GM19043 (cell line): Measurements from ENCODE around the gene AGBL1.

ENCODE experiments used
- ATAC-seq: cut with Tn5 transposase; IDR thresholded peaks from one replicate; pipeline ENCODE4 v1.9.1; 2021; ENCODE audit warnings: low read depth; ENCODE audit not compliant: unreplicated experiment

Gene AGBL1

GRCh38 chr15:86558686-86559085, 479.0 kb downstream of the AGBL1 start:
- no peak for ATAC-seq

- ATAC-seq = no peak
These were observed 488.7 kb downstream of the AGBL1 start for GRCh38 chr15:86568378-86568777.

- ATAC-seq = no peak
These were observed 491.1 kb downstream of the AGBL1 start for GRCh38 chr15:86570738-86571137.

- no peak for ATAC-seq
These were observed 492.2 kb downstream of the AGBL1 start for GRCh38 chr15:86571873-86572272.

GRCh38 chr15:86572368-86572841, 492.7 kb downstream of the AGBL1 start:
- ATAC-seq = no peak

- no peak for ATAC-seq
These were observed 493.8 kb downstream of the AGBL1 start for GRCh38 chr15:86573476-86573875.

- no peak for ATAC-seq
These were observed 508.7 kb downstream of the AGBL1 start for GRCh38 chr15:86588413-86588812.

- no peak for ATAC-seq
These were observed 510.8 kb downstream of the AGBL1 start for GRCh38 chr15:86590461-86590860.

- ATAC-seq = no peak
These were observed 511.5 kb downstream of the AGBL1 start for GRCh38 chr15:86591158-86591557.

- ATAC-seq = no peak
These were observed 512.5 kb downstream of the AGBL1 start for GRCh38 chr15:86591994-86592735.

GRCh38 chr15:86595741-86596140, 516.1 kb downstream of the AGBL1 start:
- ATAC-seq = no peak

- no peak for ATAC-seq
These were observed 523.8 kb downstream of the AGBL1 start for GRCh38 chr15:86603466-86603865.

GRCh38 chr15:86608461-86609205, 529.0 kb downstream of the AGBL1 start:
- no peak for ATAC-seq

- ATAC-seq = no peak
These were observed 529.6 kb downstream of the AGBL1 start for GRCh38 chr15:86609275-86609674.

GRCh38 chr15:86610038-86610437, 530.4 kb downstream of the AGBL1 start:
- no peak for ATAC-seq

GRCh38 chr15:86611417-86612040, 531.9 kb downstream of the AGBL1 start:
- no peak for ATAC-seq

GRCh38 chr15:86615411-86615810, 535.7 kb downstream of the AGBL1 start:
- ATAC-seq = no peak

- ATAC-seq = no peak
These were observed 536.1 kb downstream of the AGBL1 start for GRCh38 chr15:86615816-86616215.

GRCh38 chr15:86616771-86617170, 537.1 kb downstream of the AGBL1 start:
- ATAC-seq = no peak

GRCh38 chr15:86620157-86620556, 540.5 kb downstream of the AGBL1 start:
- no peak for ATAC-seq

- no peak for ATAC-seq
These were observed 541.1 kb downstream of the AGBL1 start for GRCh38 chr15:86620641-86621349.
